Measurements from ENCODE around the gene NTSR2.

Gene NTSR2

GRCh38 chr2:11669454-11670291, at the start of gene NTSR2:
Gene NTSR2, minus strand, starts transcription at chr2:11670195. Its CDS starts 66 bp downstream, at chr2:11670129.
- no peak for DNase-seq

GRCh38 chr2:11719230-11719977, 49.4 kb upstream of the NTSR2 start:
- DNase-seq = no peak

- DNase-seq = no peak
Observed at GRCh38 chr2:11718606-11719005, 48.6 kb upstream of the NTSR2 start.

GRCh38 chr2:11717623-11718022, 47.6 kb upstream of the NTSR2 start:
- DNase-seq = no peak

- DNase-seq = no peak
Observed at GRCh38 chr2:11716689-11717321, 46.8 kb upstream of the NTSR2 start.

- no peak for DNase-seq
Observed at GRCh38 chr2:11715987-11716652, 46.1 kb upstream of the NTSR2 start.

- DNase-seq = no peak
Observed at GRCh38 chr2:11713815-11714214, 43.8 kb upstream of the NTSR2 start.

GRCh38 chr2:11712866-11713265, 42.9 kb upstream of the NTSR2 start:
- DNase-seq = no peak

GRCh38 chr2:11711751-11712150, 41.8 kb upstream of the NTSR2 start:
- DNase-seq = no peak

- DNase-seq = no peak
Observed at GRCh38 chr2:11711354-11711716, 41.3 kb upstream of the NTSR2 start.

GRCh38 chr2:11710632-11711353, 40.8 kb upstream of the NTSR2 start:
- DNase-seq = no peak

GRCh38 chr2:11710210-11710609, 40.2 kb upstream of the NTSR2 start:
- DNase-seq = no peak

GRCh38 chr2:11709293-11709692, 39.3 kb upstream of the NTSR2 start:
- no peak for DNase-seq

- DNase-seq = no peak
Observed at GRCh38 chr2:11708106-11708505, 38.1 kb upstream of the NTSR2 start.

- no peak for DNase-seq
Observed at GRCh38 chr2:11705711-11706110, 35.7 kb upstream of the NTSR2 start.

- DNase-seq = no peak
Observed at GRCh38 chr2:11705063-11705462, 35.1 kb upstream of the NTSR2 start.

GRCh38 chr2:11703700-11704099, 33.7 kb upstream of the NTSR2 start:
- no peak for DNase-seq

GRCh38 chr2:11702946-11703345, 33.0 kb upstream of the NTSR2 start:
- DNase-seq = no peak

- DNase-seq = no peak
Observed at GRCh38 chr2:11701751-11702301, 31.8 kb upstream of the NTSR2 start.

GRCh38 chr2:11701206-11701605, 31.2 kb upstream of the NTSR2 start:
- no peak for DNase-seq

GRCh38 chr2:11699686-11700670, 30.0 kb upstream of the NTSR2 start:
- no peak for DNase-seq
